ENCODE data around the gene NTNG1.

NTNG1 gene

DNA sequence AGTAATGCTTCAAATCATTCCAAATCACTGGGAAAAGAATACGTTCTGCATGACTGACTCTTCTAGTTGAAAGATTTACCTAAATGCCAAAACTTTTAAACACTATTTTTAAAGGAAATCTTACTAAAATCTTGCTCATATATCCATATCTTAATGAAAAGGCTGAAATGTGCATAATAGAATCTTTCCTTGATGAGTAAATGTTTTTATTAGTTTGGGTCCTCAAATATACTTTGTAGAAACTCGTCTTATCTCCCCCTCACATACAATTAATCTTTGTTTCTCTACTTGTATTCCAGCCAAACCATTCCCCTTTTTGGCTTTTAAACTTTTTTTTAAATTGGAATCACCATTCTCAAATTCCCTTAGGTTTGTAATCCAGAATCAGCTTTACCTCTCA, 110.2 kb downstream of the NTNG1 start:
- Histone ChIP-seq H3K36me3 (ENCODE audit: control insufficient read depth, insufficient read depth, low read length) (no peaks in the 10 kb centered on the region), H3K4me1 (ENCODE audit: control insufficient read depth, insufficient read depth, low read length) (peaks cover 5% of the 10 kb centered on the region), H3K27ac (ENCODE audit: insufficient read depth, low read depth, low read length, poor library complexity, severe bottlenecking) (no peak overlapping the region), H3K9me3 (ENCODE audit: control insufficient read depth, low read length) (no peaks in the 10 kb centered on the region), H3K27me3 (ENCODE audit: control insufficient read depth, insufficient read depth, low read length, poor library complexity, severe bottlenecking) (no peaks in the 10 kb centered on the region), H3K4me3 (ENCODE audit: insufficient read depth, low read depth, low read length) (no peak overlapping the region)
- 86 to 100% methylated on average over 2 of the region's 2 CpGs for WGBS, 2 experiments

DNA sequence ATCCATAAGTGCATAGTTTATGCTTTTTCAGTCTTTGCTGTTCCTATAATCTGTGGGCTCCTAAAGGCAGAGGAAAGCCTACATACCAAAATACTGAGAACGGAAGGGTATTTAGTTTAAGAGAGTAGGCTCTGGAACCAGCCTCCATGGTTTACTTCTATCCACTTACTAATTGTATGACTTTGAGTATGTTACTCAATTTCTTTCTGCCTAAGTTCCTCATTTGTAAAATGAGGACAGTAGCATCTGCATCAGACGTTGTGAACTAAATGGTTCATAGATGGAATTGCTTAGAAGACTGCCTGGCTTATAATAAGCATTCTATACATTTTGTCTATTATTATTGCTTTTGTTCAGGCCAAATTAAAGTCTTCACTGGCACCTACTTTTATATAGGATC, 111.0 kb downstream of the NTNG1 start:
- no peak overlapping the region for H3K27ac ChIP-seq (ENCODE audit: insufficient read depth, low read depth, low read length, poor library complexity, severe bottlenecking)
- H3K4me1 ChIP-seq (ENCODE audit: control insufficient read depth, insufficient read depth, low read length): peaks cover 5% of the 10 kb centered on the region
- no peaks in the 10 kb centered on the region for H3K36me3 ChIP-seq (ENCODE audit: control insufficient read depth, insufficient read depth, low read length)
- no peak overlapping the region for H3K4me3 ChIP-seq (ENCODE audit: insufficient read depth, low read depth, low read length)
- no peaks in the 10 kb centered on the region for H3K9me3 ChIP-seq (ENCODE audit: control insufficient read depth, low read length)
- WGBS, 2 experiments: 80 to 100% methylated on average over 1 to 2 of the region's 2 CpGs
- no peaks in the 10 kb centered on the region for H3K27me3 ChIP-seq (ENCODE audit: control insufficient read depth, insufficient read depth, low read length, poor library complexity, severe bottlenecking)

DNA sequence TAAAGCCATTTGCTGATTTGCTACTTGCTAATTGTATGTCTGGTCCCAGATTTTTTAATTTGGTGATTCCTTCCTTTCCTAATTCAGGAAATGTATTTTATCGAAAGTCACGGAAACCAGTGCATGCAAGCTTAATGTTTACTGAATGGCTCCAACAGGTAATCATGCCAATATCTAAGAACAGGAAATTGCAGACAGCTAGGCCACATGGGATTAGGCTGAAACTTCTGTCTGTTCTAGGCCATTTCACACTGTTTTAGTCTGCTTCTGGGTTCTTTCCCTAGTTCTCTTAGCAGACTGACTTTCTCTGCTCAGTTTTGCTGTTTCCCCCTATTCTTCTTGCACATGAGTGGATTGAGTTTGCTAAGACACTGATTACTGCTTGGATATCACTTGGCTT, 111.4 kb downstream of the NTNG1 start:
- Histone ChIP-seq H3K9me3 (ENCODE audit: control insufficient read depth, low read length) (no peaks in the 10 kb centered on the region), H3K4me3 (ENCODE audit: insufficient read depth, low read depth, low read length) (no peak overlapping the region), H3K27me3 (ENCODE audit: control insufficient read depth, insufficient read depth, low read length, poor library complexity, severe bottlenecking) (no peaks in the 10 kb centered on the region), H3K36me3 (ENCODE audit: control insufficient read depth, insufficient read depth, low read length) (no peaks in the 10 kb centered on the region), H3K27ac (ENCODE audit: insufficient read depth, low read depth, low read length, poor library complexity, severe bottlenecking) (no peak overlapping the region), H3K4me1 (ENCODE audit: control insufficient read depth, insufficient read depth, low read length) (peaks cover 5% of the 10 kb centered on the region)
- 91 to 94% methylated on average over 2 of the region's 2 CpGs for WGBS, 2 experiments

DNA sequence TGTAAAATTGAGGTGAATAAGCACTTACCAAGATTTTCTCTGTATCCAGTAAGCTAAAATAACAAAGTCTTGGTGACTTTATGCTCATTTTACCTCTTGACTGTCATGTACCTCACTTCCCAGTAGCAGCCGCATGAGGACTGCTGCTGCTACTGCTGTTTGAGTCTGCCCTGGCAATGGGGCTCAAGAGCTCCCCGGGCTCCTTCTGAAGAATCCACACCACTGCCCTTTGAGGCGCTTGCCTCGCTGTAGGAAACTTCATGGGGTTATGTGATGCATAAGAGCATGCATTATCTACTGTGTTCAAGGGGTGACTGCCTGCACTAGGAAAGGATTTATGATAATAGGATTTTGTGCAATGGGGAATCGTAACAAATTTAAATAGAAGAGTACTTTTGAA, 113.5 kb downstream of the NTNG1 start:
- Histone ChIP-seq H3K4me1 (ENCODE audit: control insufficient read depth, insufficient read depth, low read length) (peaks cover 5% of the 10 kb centered on the region), H3K27ac (ENCODE audit: insufficient read depth, low read depth, low read length, poor library complexity, severe bottlenecking) (no peak overlapping the region), H3K9me3 (ENCODE audit: control insufficient read depth, low read length) (no peaks in the 10 kb centered on the region), H3K36me3 (ENCODE audit: control insufficient read depth, insufficient read depth, low read length) (no peaks in the 10 kb centered on the region), H3K27me3 (ENCODE audit: control insufficient read depth, insufficient read depth, low read length, poor library complexity, severe bottlenecking) (no peaks in the 10 kb centered on the region), H3K4me3 (ENCODE audit: insufficient read depth, low read depth, low read length) (no peak overlapping the region)
- WGBS, 2 experiments: 47 to 54% methylated on average over 5 of the region's 5 CpGs

DNA sequence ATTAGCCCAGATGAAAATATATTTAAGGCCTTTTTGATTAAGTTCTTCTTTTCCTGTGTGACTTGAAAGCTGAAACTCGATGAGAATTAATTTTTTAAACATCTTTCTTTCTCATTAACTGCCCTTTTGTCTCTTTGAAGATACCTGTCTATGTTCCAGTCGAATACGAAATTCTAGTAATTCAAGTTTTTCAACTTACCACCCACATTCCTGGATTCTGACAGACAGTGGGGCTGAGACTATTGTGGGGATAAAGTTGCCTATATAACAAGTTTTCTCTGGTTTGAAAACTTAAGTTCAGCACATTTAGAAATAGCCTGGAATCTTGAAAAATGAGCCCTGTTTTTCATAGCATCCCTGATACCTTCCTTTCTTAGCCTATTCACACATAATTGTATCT, 114.6 kb downstream of the NTNG1 start:
- H3K4me1 ChIP-seq (ENCODE audit: control insufficient read depth, insufficient read depth, low read length): peaks cover 5% of the 10 kb centered on the region
- no peaks in the 10 kb centered on the region for H3K36me3 ChIP-seq (ENCODE audit: control insufficient read depth, insufficient read depth, low read length)
- 95 to 97% methylated on average over 3 of the region's 3 CpGs for WGBS, 2 experiments
- H3K27me3 ChIP-seq (ENCODE audit: control insufficient read depth, insufficient read depth, low read length, poor library complexity, severe bottlenecking): no peaks in the 10 kb centered on the region
- no peak overlapping the region for H3K4me3 ChIP-seq (ENCODE audit: insufficient read depth, low read depth, low read length)
- no peaks in the 10 kb centered on the region for H3K9me3 ChIP-seq (ENCODE audit: control insufficient read depth, low read length)
- H3K27ac ChIP-seq (ENCODE audit: insufficient read depth, low read depth, low read length, poor library complexity, severe bottlenecking): no peak overlapping the region

DNA sequence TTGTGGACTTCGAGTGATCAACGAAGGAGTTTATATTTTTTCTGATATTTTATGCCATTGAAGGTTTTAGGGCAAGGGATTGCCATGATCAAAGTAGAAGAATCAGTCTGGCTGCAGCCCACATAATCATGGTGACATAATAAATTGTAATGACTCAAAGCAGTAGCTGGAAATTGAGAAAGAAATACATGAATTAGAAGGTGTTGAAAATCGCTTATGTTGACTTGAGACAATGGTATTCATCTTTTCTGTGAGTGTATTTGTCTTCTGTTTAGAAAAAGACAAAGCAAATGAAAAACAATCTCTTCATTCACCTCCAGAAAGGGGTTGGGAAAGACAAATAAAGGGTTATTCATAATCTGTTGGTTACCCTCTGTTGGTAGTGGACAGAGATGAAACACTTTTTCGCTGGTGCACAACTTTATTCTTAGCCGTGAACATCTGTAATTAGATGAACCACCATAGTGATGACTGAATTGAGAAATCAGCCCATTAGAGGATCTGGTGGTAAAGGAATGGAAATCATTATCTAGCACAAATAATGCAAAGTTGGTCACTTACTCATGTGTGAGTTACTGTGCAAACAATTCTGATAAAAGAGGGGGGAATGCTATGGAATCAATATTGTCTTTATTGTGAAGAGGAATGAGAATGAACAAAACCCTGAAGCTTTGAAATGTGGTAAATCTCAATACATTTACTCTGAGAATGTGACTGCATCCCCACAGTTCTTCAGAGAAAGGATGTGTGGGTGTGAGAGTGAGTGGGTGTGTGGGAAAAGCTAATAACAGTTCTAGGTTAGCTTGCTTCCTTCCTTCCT, 121.8 kb downstream of the NTNG1 start:
- Histone ChIP-seq H3K27me3 (ENCODE audit: control insufficient read depth, insufficient read depth, low read length, poor library complexity, severe bottlenecking) (no peaks in the 10 kb centered on the region), H3K9me3 (ENCODE audit: control insufficient read depth, low read length) (no peaks in the 10 kb centered on the region), H3K4me3 (ENCODE audit: insufficient read depth, low read depth, low read length) (no peak overlapping the region), H3K27ac (ENCODE audit: insufficient read depth, low read depth, low read length, poor library complexity, severe bottlenecking) (no peak overlapping the region), H3K4me1 (ENCODE audit: control insufficient read depth, insufficient read depth, low read length) (no peaks in the 10 kb centered on the region), H3K36me3 (ENCODE audit: control insufficient read depth, insufficient read depth, low read length) (no peaks in the 10 kb centered on the region)
- 91 to 95% methylated on average over 5 of the region's 5 CpGs for WGBS, 2 experiments

DNA sequence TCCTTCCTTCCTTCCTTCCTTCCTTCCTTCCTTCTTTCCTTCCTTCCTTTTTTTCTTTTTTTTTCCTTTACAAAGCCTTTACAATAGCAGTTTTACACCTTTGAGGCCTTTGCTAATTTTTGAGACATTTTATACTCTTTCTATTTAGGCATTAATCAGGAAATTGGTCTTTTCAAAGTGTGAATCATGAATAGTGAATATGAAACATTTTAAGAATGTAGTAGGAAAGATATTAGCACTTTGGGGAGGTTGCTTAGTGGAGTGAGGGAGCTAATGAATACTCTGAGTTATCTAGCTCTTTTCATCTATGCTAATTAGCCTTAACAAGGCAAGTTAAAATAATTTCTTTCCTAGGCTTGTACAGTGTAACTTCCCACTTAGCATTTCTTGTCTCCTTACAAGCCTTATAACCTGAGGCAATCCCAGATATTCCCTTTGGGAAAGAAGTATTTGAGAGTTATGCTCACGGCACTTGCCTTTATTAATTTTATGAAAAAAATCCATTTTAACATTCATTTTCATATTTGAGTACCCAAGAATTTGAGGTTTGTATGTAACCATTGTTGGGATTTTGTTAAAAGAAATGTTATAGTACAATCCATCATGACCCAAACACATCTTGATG, 122.6 kb downstream of the NTNG1 start:
- no peaks in the 10 kb centered on the region for H3K27me3 ChIP-seq (ENCODE audit: control insufficient read depth, insufficient read depth, low read length, poor library complexity, severe bottlenecking)
- no peaks in the 10 kb centered on the region for H3K36me3 ChIP-seq (ENCODE audit: control insufficient read depth, insufficient read depth, low read length)
- no peaks in the 10 kb centered on the region for H3K4me1 ChIP-seq (ENCODE audit: control insufficient read depth, insufficient read depth, low read length)
- H3K27ac ChIP-seq (ENCODE audit: insufficient read depth, low read depth, low read length, poor library complexity, severe bottlenecking): no peak overlapping the region
- H3K9me3 ChIP-seq (ENCODE audit: control insufficient read depth, low read length): no peaks in the 10 kb centered on the region
- 100% methylated on average over 1 of the region's 1 CpG; no CpG with 5 or more reads in 1 of the 2 experiments for WGBS, 2 experiments
- no peak overlapping the region for H3K4me3 ChIP-seq (ENCODE audit: insufficient read depth, low read depth, low read length)

DNA sequence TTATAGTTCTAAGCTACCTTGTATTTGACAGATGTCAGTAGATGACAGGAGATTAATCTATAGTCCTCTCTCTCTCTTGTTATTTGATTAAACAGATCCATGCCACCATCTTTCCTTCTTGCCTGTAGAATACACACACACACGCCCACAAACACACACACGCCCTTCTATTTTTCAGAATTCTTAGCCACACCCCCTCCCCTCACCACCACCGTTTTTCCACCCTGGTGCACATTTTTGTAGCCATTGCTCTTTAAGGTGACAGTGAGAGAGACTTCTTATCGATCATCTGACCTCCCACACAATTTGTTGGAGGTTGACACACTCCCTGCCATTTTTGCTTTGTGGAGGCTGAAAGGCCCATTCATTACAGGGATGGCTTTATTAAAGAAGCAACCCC, 123.2 kb downstream of the NTNG1 start:
- 87 to 90% methylated on average over 4 of the region's 4 CpGs for WGBS, 2 experiments
- H3K27me3 ChIP-seq (ENCODE audit: control insufficient read depth, insufficient read depth, low read length, poor library complexity, severe bottlenecking): no peaks in the 10 kb centered on the region
- H3K9me3 ChIP-seq (ENCODE audit: control insufficient read depth, low read length): no peaks in the 10 kb centered on the region
- H3K36me3 ChIP-seq (ENCODE audit: control insufficient read depth, insufficient read depth, low read length): no peaks in the 10 kb centered on the region
- H3K27ac ChIP-seq (ENCODE audit: insufficient read depth, low read depth, low read length, poor library complexity, severe bottlenecking): no peak overlapping the region
- H3K4me1 ChIP-seq (ENCODE audit: control insufficient read depth, insufficient read depth, low read length): no peaks in the 10 kb centered on the region
- H3K4me3 ChIP-seq (ENCODE audit: insufficient read depth, low read depth, low read length): no peak overlapping the region

GRCh38 chr1:107264561-107264960, 123.7 kb downstream of the NTNG1 start:
- Histone ChIP-seq H3K4me3 (ENCODE audit: insufficient read depth, low read depth, low read length) (no peak overlapping the region), H3K27ac (ENCODE audit: insufficient read depth, low read depth, low read length, poor library complexity, severe bottlenecking) (no peak overlapping the region), H3K36me3 (ENCODE audit: control insufficient read depth, insufficient read depth, low read length) (no peaks in the 10 kb centered on the region), H3K9me3 (ENCODE audit: control insufficient read depth, low read length) (no peaks in the 10 kb centered on the region), H3K27me3 (ENCODE audit: control insufficient read depth, insufficient read depth, low read length, poor library complexity, severe bottlenecking) (no peaks in the 10 kb centered on the region), H3K4me1 (ENCODE audit: control insufficient read depth, insufficient read depth, low read length) (no peaks in the 10 kb centered on the region)
- 82 to 100% methylated on average over 1 of the region's 1 CpG for WGBS, 2 experiments

GRCh38 chr1:107267489-107267888, 126.7 kb downstream of the NTNG1 start:
- Histone ChIP-seq H3K4me1 (ENCODE audit: control insufficient read depth, insufficient read depth, low read length) (no peaks in the 10 kb centered on the region), H3K27ac (ENCODE audit: insufficient read depth, low read depth, low read length, poor library complexity, severe bottlenecking) (no peak overlapping the region), H3K27me3 (ENCODE audit: control insufficient read depth, insufficient read depth, low read length, poor library complexity, severe bottlenecking) (no peaks in the 10 kb centered on the region), H3K9me3 (ENCODE audit: control insufficient read depth, low read length) (no peaks in the 10 kb centered on the region), H3K4me3 (ENCODE audit: insufficient read depth, low read depth, low read length) (no peak overlapping the region), H3K36me3 (ENCODE audit: control insufficient read depth, insufficient read depth, low read length) (no peaks in the 10 kb centered on the region)
- WGBS, 2 experiments: 70 to 74% methylated on average over 3 of the region's 3 CpGs

All from ectodermal cell (in vitro differentiated cells).